ENCODE measurements around the gene KCNK6.

The KCNK6 gene

DNA sequence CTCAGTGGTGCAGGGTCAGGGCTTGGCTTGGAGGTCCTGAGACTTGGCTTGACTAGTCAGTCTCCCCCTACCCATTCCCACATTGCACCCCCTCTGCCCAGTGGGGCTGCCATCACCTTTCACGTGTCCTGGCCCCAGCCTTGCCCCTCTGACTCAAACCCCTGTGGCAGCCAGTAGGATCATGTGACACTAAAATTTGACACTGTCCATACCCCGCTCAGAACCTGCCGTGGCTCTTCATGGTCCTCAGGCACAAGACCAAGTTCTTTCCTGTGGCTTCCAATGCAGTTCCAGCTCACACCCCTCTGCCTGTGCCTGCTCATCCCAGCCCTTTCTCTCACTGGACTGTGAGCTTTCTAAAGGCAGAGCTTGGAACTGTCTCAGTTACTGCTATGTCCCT lies 56.9 kb downstream of the KCNK6 start:
- no peak for DNase-seq (ENCODE audit: extremely low read depth, insufficient read length)
- TF ChIP-seq, protein P1, sequence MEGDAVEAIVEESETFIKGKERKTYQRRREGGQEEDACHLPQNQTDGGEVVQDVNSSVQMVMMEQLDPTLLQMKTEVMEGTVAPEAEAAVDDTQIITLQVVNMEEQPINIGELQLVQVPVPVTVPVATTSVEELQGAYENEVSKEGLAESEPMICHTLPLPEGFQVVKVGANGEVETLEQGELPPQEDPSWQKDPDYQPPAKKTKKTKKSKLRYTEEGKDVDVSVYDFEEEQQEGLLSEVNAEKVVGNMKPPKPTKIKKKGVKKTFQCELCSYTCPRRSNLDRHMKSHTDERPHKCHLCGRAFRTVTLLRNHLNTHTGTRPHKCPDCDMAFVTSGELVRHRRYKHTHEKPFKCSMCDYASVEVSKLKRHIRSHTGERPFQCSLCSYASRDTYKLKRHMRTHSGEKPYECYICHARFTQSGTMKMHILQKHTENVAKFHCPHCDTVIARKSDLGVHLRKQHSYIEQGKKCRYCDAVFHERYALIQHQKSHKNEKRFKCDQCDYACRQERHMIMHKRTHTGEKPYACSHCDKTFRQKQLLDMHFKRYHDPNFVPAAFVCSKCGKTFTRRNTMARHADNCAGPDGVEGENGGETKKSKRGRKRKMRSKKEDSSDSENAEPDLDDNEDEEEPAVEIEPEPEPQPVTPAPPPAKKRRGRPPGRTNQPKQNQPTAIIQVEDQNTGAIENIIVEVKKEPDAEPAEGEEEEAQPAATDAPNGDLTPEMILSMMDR (IDR thresholded peaks at IDR 0.05; ENCODE audit: insufficient read depth, low read length, poor library complexity, severe bottlenecking) = no peak
- Histone ChIP-seq H3K27me3 (replicated peaks; ENCODE audit: control insufficient read depth, insufficient read depth, low read length) (no peaks in the 10 kb centered on the region), H3K4me3 (replicated peaks; ENCODE audit: low read depth, low read length) (no peak overlapping the region), H3K36me3 (ENCODE audit: control insufficient read depth, insufficient read depth, low read length) (peaks cover 25% of the 10 kb centered on the region)

DNA sequence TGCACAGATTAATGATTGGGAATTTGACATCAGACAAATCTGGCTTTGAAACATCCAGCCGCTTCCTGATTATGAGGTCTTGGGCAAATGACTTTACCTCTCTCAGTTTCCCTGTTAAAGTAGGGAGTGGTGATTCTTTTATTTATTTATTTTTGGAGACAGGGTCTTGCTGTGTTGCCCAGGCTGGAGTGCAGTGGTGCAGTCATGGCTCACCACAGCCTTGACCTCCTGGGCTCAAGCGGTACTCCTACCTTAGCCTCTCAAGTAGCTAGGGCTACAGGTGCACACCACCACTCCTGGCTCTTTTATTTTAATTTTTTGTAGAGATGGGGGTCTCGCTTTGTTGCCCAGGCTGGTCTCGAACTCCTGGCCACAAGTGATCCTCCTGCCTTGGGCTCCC lies 57.4 kb downstream of the KCNK6 start:
- no peaks in the 10 kb centered on the region for H3K27me3 ChIP-seq (replicated peaks; ENCODE audit: control insufficient read depth, insufficient read depth, low read length)
- peaks cover 30% of the 10 kb centered on the region for H3K36me3 ChIP-seq (ENCODE audit: control insufficient read depth, insufficient read depth, low read length)
- DNase-seq (ENCODE audit: extremely low read depth, insufficient read length) = no peak
- no peak overlapping the region for H3K4me3 ChIP-seq (replicated peaks; ENCODE audit: low read depth, low read length)
- TF ChIP-seq, protein P1 (IDR thresholded peaks at IDR 0.05; ENCODE audit: insufficient read depth, low read length, poor library complexity, severe bottlenecking) = no peak

DNA sequence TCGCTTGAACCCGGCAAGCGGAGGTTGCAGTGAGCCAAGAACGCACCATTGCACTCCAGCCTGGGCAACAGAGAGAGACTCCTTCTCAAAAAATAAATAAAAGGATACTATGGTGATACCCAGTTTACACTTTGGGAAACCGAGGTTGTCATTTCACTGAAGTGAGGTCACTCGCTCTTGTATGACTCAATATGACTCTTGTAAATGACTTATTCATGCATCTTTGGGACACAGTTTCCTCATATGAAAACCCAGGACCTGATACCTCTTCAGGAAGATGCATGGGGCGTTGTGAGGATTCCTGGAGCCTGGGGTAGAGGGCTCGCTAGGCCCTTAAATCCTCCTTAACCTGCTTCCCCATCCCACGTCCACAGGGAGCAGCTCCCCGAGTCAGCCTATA lies 59.2 kb downstream of the KCNK6 start:
- TF ChIP-seq, protein P1 (IDR thresholded peaks at IDR 0.05; ENCODE audit: insufficient read depth, low read length, poor library complexity, severe bottlenecking) = no peak

DNA sequence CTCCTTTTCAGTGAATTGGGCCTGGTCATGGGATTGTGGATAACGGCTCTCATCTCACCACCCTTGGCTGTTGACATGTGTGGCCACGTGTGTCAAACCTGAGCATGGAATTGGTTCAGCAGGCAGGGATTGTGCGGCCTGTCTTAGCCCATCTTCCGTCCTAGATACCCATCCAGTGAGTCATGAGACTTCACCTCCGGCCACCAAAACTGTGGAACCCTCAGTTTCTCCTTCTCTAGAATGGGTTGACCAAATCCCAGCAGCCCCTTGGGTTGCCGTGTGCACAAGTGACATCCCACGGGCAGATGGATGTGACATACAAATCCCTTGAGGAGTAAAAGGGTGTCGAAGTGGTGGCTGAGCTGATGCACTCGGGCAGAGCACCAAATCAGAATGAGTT lies 61.5 kb downstream of the KCNK6 start:
- no peak overlapping the region for H3K4me3 ChIP-seq (replicated peaks; ENCODE audit: low read depth, low read length)
- peaks cover 50% of the 10 kb centered on the region for H3K36me3 ChIP-seq (ENCODE audit: control insufficient read depth, insufficient read depth, low read length)
- H3K27me3 ChIP-seq (replicated peaks; ENCODE audit: control insufficient read depth, insufficient read depth, low read length) = no peaks in the 10 kb centered on the region
- no peak for DNase-seq (ENCODE audit: extremely low read depth, insufficient read length)
- TF ChIP-seq, protein P1 (IDR thresholded peaks at IDR 0.05; ENCODE audit: insufficient read depth, low read length, poor library complexity, severe bottlenecking) = no peak

More for the DNA sequence above, 59.2 kb downstream of the KCNK6 start:
- no peak for DNase-seq (ENCODE audit: extremely low read depth, insufficient read length)
- no peak overlapping the region for H3K4me3 ChIP-seq (replicated peaks; ENCODE audit: low read depth, low read length)
- H3K27me3 ChIP-seq (replicated peaks; ENCODE audit: control insufficient read depth, insufficient read depth, low read length) = no peaks in the 10 kb centered on the region
- H3K36me3 ChIP-seq (ENCODE audit: control insufficient read depth, insufficient read depth, low read length) = peaks cover 40% of the 10 kb centered on the region

Measured in GM06990 (cell line).